Adrenal gland (tissue), 5 donors: ENCODE results near the gene DPYD.

ENCODE experiments used
- CTCF ChIP-seq, 6 experiments: fragments of 450-650 bp in 4 of 6; fragments of 200-600 bp in 2 of 6; sonication (generic) in 1 of 6; IDR thresholded peaks; 1 replicate in 5 of 6; 2 replicates in 1 of 6; pipeline versions ENCODE4 v1.5.1 to v1.8.0; 2016 to 2021; ENCODE audit warnings: antibody characterized with exemption in 6 of 6, mild to moderate bottlenecking in 2 of 6, moderate library complexity in 1 of 6
- POLR2A ChIP-seq, 2 donors: fragments of 450-650 bp; IDR thresholded peaks; one replicate each; pipeline ENCODE4 v1.6.1; 2017; ENCODE audit warnings: antibody characterized with exemption in 2 of 2, mild to moderate bottlenecking in 2 of 2, moderate library complexity in 1 of 2
- donor health status: DM: no; HTN: no; CAD: no.

DNA sequence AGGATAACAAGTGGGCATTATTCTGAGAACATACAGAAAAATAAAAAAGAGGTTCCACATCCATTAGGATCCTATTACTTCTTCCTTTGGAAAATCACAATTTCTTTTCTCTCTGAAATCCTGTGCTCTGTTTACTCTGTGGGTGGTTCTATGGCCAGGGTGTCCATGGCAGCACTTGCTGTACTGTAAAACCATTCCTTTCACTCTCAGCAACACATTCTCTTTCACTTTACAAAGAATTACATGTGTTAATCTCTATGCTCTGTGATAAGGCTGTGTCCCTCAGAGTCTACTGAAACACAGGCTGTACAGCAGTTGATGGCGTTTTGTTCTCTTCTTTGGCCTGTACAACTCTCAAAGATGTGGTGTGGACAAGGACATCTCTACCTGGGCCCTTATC lies 675.2 kb downstream of the DPYD start:
- TF ChIP-seq CTCF (IDR thresholded peaks at IDR 0.05) = no peak
- TF ChIP-seq POLR2A (IDR thresholded peaks at IDR 0.05) = no peak
